Omental fat pad (tissue), 4 donors: ENCODE data around the gene UST. TPM values are rescaled to one million over a fixed set of nuclear protein-coding genes. Genes with fewer than 3 reads are reported as not detected.
"Not testable (repeated sequence)": the region's sequence is repeated elsewhere in the genome, so short reads cannot be mapped to it uniquely, and the experiment has no call there.

Source experiments
- ATAC-seq: fragments of 150-250 bp; one replicate; pipeline ENCODE4 v1.9.1; 2016; ENCODE audit warnings: mild to moderate bottlenecking, moderate library complexity; ENCODE audit not compliant: low FRiP score
- DNase-seq: peaks from one replicate; pipeline ENCODE4 v3.0.0-alpha.2; 2019; ENCODE audit warnings: low spot score
- total RNA-seq, 4 donors: library from RNA; depleted of rRNA; stranded (reverse); fragments of >200 nt; gene quantifications; one replicate each; pipeline ENCODE4 v1.1.0, GENCODE V29; 2016
- TF ChIP-seq, protein P1 (sequence below), 3 donors: fragments of 450-650 bp; IDR thresholded peaks; one replicate each; pipeline ENCODE4 v1.5.1; 2016 to 2017; ENCODE audit warnings: antibody characterized with exemption in 3 of 3, mild to moderate bottlenecking in 3 of 3, moderate library complexity in 2 of 3

Gene UST
- total RNA-seq, 4 donors from 2014 or later = 9.2 to 20.8 (median 15.0) TPM

DNA sequence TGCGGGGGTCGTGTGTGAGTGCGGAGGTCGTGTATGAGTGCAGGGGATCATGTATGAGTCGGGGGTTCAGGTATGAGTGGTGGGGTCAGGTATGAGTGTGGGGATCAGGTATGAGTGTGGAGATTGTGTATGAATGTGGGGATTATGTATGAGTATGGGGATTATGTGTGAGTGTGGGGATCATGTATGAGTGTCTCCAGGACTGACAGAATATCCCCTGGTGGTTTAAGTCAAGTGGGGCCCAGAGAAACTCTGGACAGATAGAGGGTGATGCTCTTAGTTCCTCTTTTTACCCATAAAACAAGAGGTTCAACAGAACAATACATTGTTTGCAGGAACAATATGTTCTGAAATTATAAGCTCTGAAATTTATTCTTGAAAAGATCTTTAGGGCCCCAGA lies 131.9 kb downstream of the UST start:
- TF ChIP-seq, protein P1, sequence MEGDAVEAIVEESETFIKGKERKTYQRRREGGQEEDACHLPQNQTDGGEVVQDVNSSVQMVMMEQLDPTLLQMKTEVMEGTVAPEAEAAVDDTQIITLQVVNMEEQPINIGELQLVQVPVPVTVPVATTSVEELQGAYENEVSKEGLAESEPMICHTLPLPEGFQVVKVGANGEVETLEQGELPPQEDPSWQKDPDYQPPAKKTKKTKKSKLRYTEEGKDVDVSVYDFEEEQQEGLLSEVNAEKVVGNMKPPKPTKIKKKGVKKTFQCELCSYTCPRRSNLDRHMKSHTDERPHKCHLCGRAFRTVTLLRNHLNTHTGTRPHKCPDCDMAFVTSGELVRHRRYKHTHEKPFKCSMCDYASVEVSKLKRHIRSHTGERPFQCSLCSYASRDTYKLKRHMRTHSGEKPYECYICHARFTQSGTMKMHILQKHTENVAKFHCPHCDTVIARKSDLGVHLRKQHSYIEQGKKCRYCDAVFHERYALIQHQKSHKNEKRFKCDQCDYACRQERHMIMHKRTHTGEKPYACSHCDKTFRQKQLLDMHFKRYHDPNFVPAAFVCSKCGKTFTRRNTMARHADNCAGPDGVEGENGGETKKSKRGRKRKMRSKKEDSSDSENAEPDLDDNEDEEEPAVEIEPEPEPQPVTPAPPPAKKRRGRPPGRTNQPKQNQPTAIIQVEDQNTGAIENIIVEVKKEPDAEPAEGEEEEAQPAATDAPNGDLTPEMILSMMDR (IDR thresholded peaks at IDR 0.05) = no peak
- no peak for ATAC-seq
- DNase-seq = no peak

DNA sequence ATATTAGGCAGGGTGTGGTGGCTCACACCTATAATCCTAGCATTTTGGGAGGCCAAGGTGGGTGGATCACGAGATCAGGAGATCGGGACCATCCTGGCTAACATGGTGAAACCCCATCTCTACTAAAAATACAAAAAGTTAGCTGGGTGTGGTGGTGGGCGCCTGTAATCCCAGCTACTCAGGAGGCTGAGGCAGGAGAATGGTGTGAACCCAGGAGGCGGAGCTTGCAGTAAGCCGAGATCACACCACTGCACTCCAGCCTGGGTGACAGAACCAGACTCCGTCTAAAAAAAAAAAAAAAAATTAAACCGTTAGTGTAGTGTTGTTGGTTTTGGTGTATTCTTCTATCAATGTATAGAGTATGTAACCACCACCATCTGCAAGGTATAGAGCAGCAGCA lies 133.9 kb downstream of the UST start:
- not testable (repeated sequence) for ATAC-seq, DNase-seq

DNA sequence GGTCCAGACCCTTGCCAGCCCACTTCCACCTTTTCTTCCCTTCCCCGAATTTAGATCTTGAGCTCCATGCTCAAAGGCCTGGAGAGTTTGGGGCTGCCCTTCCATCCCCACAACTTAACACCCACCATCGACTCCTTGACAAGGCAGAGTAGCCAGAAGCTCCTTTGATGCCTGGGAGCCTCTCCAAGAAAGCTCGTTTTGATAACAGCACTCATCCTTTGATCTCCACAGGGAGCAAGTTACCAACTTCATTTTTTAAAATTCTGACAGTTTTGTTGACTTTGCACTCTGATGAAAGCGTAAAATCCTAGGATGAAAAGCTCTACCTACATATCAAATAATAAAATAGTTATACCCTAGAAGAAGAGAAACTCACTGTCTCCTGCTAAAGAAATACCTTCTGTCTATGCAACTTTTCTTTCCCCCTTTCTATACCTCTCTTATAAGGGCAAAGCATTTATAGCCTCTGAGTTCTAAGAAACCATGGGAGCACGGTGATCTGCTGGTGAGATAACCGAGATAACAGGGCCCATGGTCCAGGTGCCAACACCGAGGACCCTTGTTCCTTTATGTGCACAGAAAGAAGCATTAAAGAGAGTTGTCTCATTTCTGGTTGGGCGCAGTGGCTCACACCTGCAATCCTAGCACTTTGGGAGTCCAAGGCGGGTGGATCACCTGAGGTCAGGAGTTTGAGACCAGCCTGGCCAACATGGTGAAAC lies 134.9 kb downstream of the UST start:
- DNase-seq = no peak
- TF ChIP-seq, protein P1 (IDR thresholded peaks at IDR 0.05) = no peak
- ATAC-seq = no peak

DNA sequence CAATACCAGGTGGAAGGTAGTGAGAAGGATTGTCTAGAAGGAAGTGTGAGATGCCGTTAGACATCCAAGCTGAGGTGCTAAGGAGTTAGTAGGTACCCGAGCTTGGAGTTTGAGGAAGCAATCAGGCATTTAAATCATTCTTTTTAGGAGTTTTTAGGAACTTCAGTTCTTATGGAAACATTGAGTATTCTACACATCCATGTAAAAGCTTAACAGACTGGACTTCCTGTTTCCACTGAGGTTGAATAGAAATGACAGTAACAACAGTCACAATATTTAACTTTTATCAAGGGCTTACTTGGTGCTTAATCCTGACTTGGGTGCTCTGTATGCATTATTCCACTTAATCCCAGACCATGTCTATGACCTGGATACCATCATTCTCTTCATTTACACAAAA lies 136.4 kb downstream of the UST start:
- TF ChIP-seq, protein P1 (IDR thresholded peaks at IDR 0.05) = no peak
- DNase-seq (no peak), ATAC-seq (no peak)

DNA sequence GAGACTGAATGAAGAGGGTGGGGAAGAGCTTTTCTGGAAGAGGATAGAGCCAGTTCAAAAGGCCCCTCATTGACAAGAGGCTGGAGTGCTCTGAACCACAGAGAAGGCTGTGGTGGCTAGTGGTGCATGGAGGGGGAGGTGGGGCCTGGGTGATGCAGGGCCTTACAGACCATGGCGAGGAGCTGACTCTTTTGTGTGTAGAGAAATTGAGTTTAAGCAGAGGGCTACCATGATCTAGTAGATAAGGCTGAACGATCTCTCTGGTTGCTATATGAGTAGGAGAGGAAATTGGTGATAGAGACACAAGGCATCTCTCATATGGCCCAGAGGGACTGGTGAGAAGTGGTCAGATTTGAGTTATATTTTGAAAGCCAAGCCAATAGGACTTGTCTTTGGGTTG lies 137.6 kb downstream of the UST start:
- TF ChIP-seq, protein P1 (IDR thresholded peaks at IDR 0.05) = no peak
- ATAC-seq = no peak
- DNase-seq = no peak

DNA sequence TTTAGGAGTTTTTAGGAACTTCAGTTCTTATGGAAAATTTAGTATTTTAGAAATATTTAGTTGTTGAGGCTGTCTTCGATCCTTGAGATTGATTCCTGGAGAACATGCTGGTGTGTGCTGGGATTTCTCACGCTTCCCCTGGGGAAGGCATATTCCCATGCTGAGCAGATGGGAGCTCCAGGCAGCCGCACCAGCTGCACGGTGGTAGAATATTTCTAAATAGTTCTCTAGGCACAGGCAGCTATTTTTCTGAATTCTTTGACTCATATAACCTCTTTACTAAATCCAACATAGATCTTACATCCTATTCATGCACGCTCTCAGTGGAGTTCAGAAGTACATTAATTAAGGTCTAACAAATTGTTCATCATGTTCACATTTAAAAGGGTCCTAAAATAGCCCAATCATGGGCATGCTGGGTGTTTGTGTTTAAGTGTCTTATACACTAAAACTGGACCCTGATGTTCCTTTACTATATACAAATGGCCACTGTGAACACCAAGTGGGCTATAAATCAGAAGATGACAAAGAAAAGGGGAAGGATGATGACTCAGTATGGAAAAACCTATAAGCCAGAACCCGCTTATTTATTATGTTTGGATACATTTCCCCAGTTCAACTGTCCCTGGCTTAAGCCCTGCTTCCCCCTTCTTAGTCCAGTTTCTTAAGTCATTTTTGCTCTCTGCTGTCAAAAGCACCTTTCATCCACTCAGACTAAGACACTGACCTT lies 138.5 kb downstream of the UST start:
- TF ChIP-seq, protein P1 (IDR thresholded peaks at IDR 0.05) = no peak
- ATAC-seq = no peak
- no peak for DNase-seq

DNA sequence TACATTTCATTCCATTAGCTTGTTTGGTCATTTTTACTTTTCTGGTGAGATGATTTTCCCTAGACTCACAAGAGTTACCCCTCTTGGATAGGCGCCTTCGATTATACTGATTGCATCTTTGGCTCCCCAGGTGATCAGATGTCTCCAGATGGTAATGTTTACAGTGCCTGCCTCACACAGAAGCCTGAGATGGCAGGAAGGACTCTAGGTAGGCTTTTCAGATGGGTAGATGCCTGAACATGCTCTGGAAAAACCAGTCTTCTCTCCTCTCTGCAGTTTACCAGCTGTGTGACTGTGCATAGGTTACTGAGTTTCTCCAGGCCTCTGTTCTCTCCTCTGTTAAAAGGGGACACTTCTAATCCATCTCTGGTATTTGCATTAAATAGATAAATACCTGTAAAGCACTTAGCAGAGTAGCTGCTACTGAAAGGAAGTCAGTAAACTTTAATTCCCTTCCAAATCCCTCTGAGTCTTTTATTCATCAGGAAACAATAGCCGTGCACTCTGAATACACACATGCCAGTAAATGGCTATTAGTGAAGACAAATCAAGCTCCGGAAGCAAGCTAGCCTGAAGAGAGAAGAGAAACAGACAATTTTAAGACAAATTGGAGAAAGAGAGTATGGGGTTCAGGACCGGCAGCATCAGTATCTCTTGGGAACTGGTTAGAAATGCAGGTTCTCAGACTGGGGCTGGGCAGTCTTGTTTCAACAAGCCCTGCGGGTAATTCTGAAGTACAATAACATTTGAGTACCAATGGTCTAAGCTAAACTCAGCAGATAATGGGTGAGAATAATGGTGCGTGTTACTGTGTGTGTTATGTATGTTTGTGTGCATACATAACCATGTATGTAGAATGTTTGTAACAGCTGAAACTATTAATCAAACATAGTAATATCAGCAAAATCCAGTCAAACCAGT lies 139.4 kb downstream of the UST start:
- TF ChIP-seq, protein P1 (IDR thresholded peaks at IDR 0.05) = no peak
- ATAC-seq (no peak), DNase-seq (no peak)
